ENCODE results near the gene MBNL2.
A peak's percentile ranks its signal among the peaks of the same experiment; 100 is the strongest.

GRCh38 chr13:97223711-97224541, 1.8 kb downstream of the MBNL2 start:
- no peak for TF ChIP-seq CTCF (IDR thresholded peaks at IDR 0.05)
- TF ChIP-seq POLR2AphosphoS5 (IDR thresholded peaks at IDR 0.05), result peak; percentile 80 to 94 (median 92)
- peak in 3 of 4 donors; percentile 89 to 97 (median 94) for TF ChIP-seq EP300 (IDR thresholded peaks at IDR 0.05)
- no peak for TF ChIP-seq POLR2A (IDR thresholded peaks at IDR 0.05)
